HG02884 (cell line): ENCODE data around the gene C16orf92.

Experiments used
- ATAC-seq: cut with Tn5 transposase; IDR thresholded peaks from one replicate; pipeline ENCODE4 v1.9.1; 2021; ENCODE audit warnings: mild to moderate bottlenecking, moderate library complexity; ENCODE audit not compliant: unreplicated experiment

Gene C16orf92

GRCh38 chr16:30022887-30023286 lies at the start of gene C16orf92:
TSS of gene C16orf92 (plus strand) at chr16:30023198. CDS start at chr16:30023341, 143 bp downstream.
- no peak for ATAC-seq

- ATAC-seq: peak; percentile 79
Observed at GRCh38 chr16:29973384-29974246, 49.4 kb upstream of the C16orf92 start, which contains the start of gene TAOK2. TSS of gene TAOK2 (plus strand) at chr16:29973868. CDS start at chr16:29977773, 3,905 bp downstream.

GRCh38 chr16:29974291-29975133 lies 48.5 kb upstream of the C16orf92 start:
- ATAC-seq: no peak

- no peak for ATAC-seq
Observed at GRCh38 chr16:29975134-29975538, 47.9 kb upstream of the C16orf92 start.

- ATAC-seq: no peak
Observed at GRCh38 chr16:29975811-29976511, 47.0 kb upstream of the C16orf92 start.

GRCh38 chr16:29977063-29977825 lies 45.8 kb upstream of the C16orf92 start:
- no peak for ATAC-seq

GRCh38 chr16:29978081-29978480 lies 44.9 kb upstream of the C16orf92 start:
- no peak for ATAC-seq

- ATAC-seq: no peak
Observed at GRCh38 chr16:29978564-29979270, 44.3 kb upstream of the C16orf92 start.

GRCh38 chr16:29982560-29983419 lies 40.2 kb upstream of the C16orf92 start:
- no peak for ATAC-seq

- no peak for ATAC-seq
Observed at GRCh38 chr16:29983420-29984136, 39.4 kb upstream of the C16orf92 start.

GRCh38 chr16:29984137-29984763 lies 38.7 kb upstream of the C16orf92 start:
- no peak for ATAC-seq

GRCh38 chr16:29984764-29985147 lies 38.2 kb upstream of the C16orf92 start:
- no peak for ATAC-seq

GRCh38 chr16:29985271-29985811 lies 37.7 kb upstream of the C16orf92 start:
- ATAC-seq: no peak

GRCh38 chr16:29986231-29986630 lies 36.8 kb upstream of the C16orf92 start:
- no peak for ATAC-seq

- no peak for ATAC-seq
Observed at GRCh38 chr16:29986931-29987330, 36.1 kb upstream of the C16orf92 start.

GRCh38 chr16:29987371-29988085 lies 35.5 kb upstream of the C16orf92 start:
- ATAC-seq: no peak
